HG03558 (cell line): ENCODE results near the gene STAC3.

ENCODE experiments used
- ATAC-seq: cut with Tn5 transposase; IDR thresholded peaks from one replicate; pipeline ENCODE4 v1.9.1; 2021; ENCODE audit warnings: moderate number of reproducible peaks; ENCODE audit not compliant: unreplicated experiment; ENCODE audit errors: extremely low read depth

Gene STAC3

GRCh38 chr12:57255916-57256315 is 4.9 kb upstream of the STAC3 start:
- no peak for ATAC-seq

GRCh38 chr12:57254506-57255280 is 3.7 kb upstream of the STAC3 start:
- no peak for ATAC-seq

GRCh38 chr12:57250541-57250940 is 446 bp downstream of the STAC3 start:
- no peak for ATAC-seq

GRCh38 chr12:57248934-57249742 is 1.8 kb downstream of the STAC3 start:
- ATAC-seq = no peak

GRCh38 chr12:57247041-57247440 is 3.9 kb downstream of the STAC3 start:
- ATAC-seq = no peak

GRCh38 chr12:57244312-57244696 is 6.7 kb downstream of the STAC3 start:
- ATAC-seq = no peak

GRCh38 chr12:57243521-57244311 is 7.3 kb downstream of the STAC3 start:
- no peak for ATAC-seq

- peak; percentile 32 for ATAC-seq
Observed at GRCh38 chr12:57242691-57243454, 8.1 kb downstream of the STAC3 start.

- no peak for ATAC-seq
Observed at GRCh38 chr12:57242329-57242690, 8.7 kb downstream of the STAC3 start.

GRCh38 chr12:57241402-57242310 is 9.3 kb downstream of the STAC3 start:
- ATAC-seq = no peak

- no peak for ATAC-seq
Observed at GRCh38 chr12:57240926-57241401, 10.0 kb downstream of the STAC3 start.

- ATAC-seq = no peak
Observed at GRCh38 chr12:57240066-57240921, 10.7 kb downstream of the STAC3 start.

GRCh38 chr12:57239587-57240065 is 11.4 kb downstream of the STAC3 start:
- no peak for ATAC-seq

- ATAC-seq = no peak
Observed at GRCh38 chr12:57238854-57239554, 12.0 kb downstream of the STAC3 start.

GRCh38 chr12:57237932-57238853 is 12.8 kb downstream of the STAC3 start:
- ATAC-seq = no peak

GRCh38 chr12:57237596-57237931 is 13.4 kb downstream of the STAC3 start:
- no peak for ATAC-seq
